GM19397 (cell line): Measurements from ENCODE around the gene FBXL15.
"Not testable (repeated sequence)": the region's sequence is repeated elsewhere in the genome, so short reads cannot be mapped to it uniquely, and the experiment has no call there.

Experiments
- ATAC-seq: cut with Tn5 transposase; IDR thresholded peaks from one replicate; pipeline ENCODE4 v1.9.1; 2021; ENCODE audit warnings: mild to moderate bottlenecking, moderate library complexity; ENCODE audit not compliant: unreplicated experiment

The FBXL15 gene

DNA sequence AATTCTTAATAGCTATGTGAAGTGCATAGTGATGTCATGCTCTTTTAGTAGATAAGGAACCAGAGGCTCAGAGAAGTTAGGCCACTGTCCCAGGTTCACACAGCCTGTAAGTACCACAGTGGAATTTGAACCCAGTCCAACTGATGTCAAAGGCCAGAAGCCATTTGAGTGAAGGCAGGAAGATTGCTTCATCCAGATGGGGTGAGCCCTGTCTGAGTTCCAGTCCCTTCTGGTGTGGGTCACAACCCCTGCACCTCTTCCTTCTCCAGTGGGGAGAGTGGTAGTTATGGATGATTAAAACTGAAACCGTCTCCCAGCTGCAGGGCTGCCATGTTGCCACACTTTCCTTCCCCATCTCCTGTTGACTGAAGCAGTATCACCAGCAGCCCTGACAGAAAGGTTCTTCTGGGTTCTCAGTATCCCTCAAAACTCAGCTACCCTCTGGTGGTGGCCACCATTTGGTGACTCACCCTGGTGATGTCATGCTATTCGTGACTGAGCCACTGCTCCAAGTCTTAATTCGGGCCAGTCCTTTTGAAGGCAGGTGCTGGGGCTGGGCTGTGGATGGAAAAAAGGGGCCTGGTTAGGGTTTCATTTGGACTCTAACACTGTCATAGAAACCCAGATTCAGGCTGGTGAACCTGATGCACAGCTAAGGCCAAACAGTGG is 32.2 kb downstream of the FBXL15 start:
- ATAC-seq = no peak

DNA sequence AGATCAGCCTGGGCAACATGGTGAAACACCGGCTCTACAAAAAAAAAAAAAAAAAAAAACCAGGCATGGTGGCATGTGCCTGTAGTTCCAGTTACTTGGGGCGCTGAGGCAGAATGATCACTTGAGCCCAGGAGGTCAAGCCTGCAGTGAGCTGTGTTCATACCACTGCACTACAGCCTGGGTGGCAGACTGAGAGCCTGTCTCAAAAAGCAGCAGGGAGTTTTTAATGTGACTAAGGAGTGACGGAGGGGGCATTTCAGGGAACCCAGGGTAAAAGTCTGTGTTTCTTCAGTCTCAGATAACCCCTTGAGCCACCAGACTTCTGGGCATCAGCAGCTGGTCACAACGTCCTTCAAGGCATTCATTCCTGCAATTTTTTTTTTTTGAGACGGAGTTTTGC is 32.9 kb downstream of the FBXL15 start:
- no peak for ATAC-seq

DNA sequence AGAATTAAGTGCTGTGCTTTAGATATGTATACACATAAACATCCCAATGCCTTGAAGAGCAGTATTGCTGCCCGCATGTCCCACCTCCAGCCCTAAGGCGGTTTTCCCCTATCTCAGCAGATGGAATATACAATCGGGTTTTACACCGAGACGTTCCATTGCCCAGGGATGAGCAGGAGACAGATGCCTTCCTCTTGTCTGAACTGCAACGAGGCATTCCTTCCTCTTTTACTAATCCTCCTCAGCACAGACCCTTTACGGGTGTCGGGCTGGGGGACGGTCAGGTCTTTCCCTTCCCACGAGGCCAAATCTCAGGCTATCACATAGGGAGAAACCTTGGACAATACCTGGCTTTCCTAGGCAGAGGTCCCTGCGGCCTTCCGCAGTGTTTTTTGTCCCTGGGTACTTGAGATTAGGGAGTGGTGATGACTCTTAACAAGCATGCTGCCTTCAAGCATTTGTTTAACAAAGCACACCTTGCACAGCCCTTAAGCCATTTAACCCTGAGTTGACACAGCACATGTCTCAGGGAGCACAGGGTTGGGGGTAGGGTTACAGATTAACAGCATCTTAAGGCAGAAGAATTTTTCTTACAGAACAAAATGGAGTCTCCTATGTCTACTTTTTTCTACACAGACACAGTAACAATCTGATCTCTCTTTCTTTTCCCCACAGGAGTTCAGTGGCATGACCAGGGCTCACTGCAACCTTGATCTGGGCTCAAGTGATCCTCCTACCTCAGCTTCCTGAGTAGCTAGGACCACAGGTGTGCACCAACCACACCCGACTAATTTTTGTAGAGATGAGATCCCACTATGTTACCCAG is 34.2 kb downstream of the FBXL15 start:
- ATAC-seq = not testable (repeated sequence)

DNA sequence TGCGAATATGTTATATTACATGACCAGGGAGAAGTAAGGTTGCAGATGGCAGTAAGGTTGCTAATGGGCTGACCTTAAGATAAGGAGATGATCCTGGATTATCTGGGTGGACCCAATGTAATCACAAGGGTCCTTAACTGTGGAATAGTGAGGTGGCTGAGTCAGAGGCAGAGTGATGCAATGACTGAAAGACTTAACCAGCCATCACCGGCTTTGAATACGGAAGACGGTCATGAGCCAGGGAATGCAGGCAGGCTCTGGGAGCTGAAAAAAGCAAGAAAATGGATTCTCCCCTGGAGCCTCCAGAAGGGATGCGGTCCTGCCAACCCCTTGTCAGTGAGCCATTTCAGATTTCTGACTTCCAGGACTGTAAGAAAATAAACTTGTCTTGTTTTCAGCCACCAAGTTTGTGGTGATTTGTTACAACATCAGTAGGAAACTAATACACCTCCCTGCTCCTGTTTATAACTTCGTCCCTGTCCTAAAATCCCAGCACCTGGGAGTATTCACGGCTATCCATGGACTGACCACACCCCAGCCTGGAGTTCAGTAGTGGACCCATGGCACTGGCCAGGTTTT is 35.3 kb downstream of the FBXL15 start:
- ATAC-seq = no peak

DNA sequence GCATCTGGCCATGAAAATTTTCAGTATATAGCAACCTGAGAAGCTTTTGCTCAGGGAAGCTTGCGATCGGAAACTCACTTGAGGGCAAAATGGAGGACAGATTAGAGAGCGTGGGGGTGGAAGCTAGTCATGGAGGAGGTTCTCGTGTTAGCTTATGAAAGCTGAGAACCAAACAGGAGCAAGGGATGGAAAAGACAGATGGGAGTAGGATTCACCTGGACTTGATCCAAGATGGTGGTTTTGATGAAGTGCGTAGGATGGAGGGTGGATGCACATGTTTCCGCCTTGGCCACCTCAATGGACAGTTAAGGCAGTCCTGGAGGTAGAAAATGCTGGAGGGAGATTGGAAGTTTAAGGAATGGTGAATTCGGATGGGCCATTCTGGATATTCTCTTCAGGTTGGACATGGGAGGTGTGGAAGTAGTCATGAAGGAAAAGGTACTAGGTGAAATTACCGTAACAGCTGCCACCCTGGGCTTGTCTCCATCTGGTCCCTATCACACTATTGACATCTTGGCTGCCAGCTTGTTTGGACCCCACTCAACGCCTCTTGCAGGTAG is 37.0 kb downstream of the FBXL15 start:
- ATAC-seq = no peak

DNA sequence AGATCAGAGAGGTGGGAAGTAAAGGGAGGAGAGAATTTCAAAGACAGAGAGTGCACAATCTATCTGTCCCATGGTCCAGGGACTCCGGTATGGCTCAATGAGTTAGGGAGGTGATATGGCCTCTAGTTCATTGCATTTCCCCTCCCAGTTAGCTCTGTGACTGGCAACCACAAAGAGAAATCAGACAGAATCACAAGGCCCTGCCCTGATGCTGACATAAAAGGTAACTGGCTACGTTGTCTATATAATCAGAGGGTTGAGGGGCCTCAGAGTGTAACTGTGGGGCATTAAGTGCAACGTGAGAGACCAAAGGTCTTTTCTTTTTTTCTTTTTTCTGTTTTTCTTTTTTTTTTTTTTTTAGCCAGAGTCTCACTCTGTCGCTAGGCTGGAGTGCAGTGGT is 38.0 kb downstream of the FBXL15 start:
- no peak for ATAC-seq

DNA sequence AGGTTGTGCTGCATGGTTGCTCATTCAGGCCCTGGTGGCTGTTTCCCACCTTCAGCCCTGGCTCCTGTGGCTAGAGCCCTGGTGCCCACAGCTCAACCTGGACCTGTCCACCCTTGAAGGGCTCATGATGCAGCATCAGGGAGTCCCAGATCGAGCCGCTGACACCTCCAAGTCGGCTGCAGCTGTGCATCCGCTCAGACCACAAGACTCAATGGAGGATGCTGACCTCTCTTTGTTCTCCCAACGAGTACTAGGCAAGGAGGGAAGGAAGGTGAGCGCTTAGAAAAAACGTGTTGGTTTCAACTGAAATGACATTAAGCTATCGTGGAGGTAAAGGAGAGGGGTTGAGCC is 40.2 kb downstream of the FBXL15 start:
- ATAC-seq = peak; percentile 26

DNA sequence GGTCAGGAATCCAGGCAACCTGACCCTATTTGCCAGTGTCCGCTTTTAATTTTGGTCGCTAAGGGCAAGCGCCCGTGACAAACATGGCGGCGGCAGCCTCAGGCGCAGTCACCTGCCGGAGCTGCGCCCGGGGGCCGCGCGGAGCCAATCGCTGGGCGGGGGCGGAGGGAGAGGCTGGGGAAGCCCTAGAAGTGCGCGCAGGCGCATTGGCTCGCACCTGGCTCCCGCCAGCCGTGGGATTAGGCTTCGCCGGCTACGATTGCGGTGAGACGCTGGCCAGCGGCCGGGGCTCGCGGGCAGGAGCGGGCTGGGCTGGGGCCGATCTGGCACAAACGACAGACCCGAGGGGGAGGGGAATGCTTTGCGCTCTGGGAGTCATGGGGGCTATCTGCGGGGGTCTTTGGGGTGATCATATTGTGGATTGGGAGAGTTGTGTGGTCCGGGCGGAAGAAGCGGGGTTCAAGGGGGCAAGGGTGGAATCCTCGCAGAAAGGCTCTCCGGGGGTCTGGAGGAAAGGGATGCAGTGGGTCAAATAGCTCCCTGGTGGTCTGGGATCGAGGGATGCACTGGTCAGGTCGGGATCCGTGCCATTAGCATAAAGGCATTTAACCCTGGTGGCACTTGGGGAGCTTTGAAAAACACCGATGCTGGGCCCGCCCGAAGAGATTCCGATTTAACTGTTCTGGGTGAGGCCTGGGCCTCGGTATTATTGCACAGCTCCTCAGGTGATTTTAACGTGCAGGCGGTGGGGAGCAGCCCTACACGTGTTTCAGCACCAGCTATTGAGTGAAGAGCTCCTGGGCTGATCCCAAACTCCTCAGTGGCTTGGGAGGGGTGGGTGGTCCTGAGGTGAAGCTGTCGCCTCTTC is 40.8 kb downstream of the FBXL15 start:
- peak; percentile 90 for ATAC-seq

DNA sequence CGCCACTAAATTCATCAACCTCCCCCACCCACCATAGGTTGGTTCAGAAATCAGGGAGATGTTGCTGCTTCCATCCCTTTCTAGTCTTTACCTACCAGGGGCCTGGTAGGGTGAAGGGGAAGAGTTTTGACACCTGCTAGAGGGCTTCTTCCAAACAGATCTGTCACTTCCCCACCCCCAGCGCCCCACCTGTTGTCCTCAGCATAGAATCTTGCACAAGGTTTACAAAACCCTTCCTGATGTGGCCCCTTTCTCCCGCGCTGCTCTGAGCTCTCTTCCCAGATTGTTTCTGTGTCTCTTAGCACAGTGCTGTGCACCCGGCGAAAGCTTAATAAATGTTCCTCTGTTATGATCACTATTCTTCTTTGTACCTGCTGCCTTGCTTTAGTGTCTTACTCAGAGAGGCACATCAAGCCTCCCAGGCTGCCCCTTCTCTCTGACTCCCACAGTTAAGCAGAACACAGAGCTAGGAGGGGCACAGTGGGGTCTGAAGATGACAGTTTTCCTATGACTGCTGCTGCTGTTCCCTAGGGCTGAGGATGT is 41.9 kb downstream of the FBXL15 start:
- no peak for ATAC-seq

DNA sequence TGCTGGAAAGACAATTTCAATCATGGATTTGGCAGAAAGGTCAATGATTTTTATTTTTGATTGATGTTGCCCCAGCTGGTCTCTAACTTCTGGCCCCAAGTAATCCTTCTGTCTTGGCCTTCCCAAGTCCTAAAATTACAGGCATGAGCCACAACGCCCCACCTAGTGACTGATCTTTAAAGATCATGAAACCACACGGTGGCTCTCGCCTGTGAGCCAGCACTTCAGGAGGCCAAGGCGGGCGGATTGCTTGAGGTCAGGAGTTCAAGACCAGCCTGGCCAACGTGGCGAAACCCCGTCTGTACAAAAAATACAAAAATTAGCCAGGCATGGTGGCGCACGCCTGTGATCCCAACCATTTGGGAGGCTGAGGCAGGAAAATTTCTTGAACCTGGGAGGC is 43.3 kb downstream of the FBXL15 start:
- ATAC-seq = no peak

DNA sequence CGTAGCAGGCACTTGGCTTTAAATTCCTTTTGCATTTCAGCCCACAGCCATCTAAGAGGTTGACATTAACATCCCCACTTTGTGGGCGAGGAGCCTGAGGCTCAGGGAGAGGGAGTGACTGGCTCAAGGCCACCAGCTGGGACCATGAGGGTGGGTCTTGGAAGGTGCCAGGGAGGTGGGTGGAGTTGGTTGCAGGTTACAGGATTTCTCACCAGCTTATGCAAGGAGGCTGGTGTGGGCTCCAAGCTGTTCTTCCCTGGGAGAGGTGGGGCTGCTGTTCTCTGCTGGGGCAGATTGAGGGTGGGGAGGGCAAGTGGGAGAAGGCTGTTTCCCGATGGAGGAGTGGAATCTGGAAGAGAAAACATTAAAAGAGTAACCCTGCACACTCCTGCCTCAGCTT is 44.8 kb downstream of the FBXL15 start:
- no peak for ATAC-seq

DNA sequence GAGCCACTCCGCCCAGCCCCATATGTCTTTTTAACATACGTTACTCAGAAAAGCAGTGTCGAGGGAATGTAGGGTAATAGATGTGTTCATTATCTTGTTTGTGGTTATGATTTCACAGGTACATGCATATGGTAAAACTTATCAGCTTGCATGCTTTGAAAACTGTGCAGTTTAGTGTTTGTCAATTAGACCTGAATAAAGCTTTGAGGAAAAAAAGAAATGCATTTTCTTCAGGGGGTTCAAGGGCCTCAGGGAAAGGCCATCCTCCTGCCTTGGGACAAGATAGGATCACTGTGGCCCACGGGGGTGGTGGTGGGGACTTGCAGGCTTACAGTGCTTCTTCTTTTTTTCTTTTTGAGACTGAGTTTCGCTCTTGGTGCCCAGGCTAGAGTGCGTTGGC is 46.7 kb downstream of the FBXL15 start:
- ATAC-seq = no peak

DNA sequence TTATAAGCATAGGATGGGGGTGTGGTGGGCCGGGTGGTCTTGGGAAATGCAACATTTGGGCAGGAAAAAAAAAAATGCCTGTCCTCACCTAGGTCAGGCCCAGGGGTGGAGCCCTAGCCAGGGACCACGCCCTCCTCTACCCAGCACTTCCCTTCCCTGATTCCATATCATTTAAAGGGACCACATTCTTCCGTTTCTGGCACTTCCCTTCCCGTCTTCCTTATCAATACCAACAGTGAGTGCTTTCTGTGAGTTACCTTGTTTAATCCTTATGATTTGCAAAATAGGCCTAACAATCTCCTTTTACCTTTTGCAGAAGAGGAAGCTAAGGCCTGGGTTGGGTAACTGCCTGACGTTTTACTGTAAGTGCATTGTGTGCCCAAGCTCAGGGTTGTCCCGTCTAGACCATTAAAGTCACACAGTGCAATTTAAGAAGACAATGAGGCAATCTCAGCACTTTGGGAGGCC is 47.4 kb downstream of the FBXL15 start:
- no peak for ATAC-seq

DNA sequence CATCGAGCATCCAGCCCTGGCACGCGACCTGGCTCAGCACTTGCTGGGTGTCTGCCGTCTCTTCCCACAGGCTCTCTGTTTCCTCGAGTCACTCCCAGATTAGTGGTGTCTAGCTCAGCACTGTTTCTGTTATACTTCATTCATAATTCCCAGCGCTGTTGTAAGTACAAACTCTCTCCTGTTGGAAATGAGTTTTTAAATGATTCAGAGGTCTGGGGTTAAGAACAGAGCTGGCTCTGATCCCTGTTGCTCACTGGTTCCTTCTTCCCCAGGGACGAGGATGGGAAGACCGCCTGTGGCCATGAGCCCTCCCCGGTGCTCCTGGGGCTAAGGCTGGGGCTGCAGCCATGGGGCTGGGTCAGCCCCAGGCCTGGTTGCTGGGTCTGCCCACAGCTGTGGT is 48.0 kb downstream of the FBXL15 start:
- ATAC-seq = no peak

DNA sequence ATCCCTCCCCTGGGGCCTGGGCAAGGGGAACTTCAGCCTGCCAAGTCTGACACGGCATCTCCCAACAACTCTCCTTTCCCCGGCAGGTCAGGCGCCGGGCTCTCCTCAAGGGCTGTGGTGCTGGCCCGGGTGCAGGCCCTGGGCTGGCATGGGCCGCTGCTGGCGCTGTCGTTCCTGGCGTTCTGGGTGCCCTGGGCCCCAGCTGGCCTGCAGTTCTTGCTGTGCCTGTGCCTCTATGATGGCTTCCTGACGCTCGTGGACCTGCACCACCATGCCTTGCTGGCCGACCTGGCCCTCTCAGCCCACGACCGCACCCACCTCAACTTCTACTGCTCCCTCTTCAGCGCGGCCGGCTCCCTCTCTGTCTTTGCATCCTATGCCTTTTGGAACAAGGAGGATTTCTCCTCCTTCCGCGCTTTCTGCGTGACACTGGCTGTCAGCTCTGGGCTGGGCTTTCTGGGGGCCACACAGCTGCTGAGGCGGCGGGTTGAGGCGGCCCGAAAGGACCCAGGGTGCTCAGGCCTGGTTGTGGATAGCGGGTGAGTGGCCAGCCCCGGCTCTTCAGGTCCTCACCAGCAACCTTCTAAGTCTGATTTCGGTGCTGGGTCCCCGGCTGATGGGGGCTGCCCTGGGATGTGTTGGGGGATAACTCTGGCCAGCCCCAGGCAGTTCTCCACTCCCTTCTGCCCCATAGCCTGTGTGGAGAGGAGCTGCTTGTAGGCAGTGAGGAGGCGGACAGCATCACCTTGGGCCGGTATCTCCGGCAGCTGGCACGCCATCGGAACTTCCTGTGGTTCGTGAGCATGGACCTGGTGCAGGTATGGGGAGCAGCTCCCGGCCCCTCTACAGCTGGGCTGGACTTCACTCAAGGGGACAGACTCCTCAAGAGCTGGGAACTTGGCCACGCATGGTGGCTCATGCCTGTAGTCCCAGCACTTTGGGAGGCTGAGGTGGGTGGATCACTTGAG is 50.2 kb downstream of the FBXL15 start:
- no peak for ATAC-seq
